Right lobe of liver (tissue), 6 donors: ENCODE data around the gene LVRN. TPM values are rescaled to one million over a fixed set of nuclear protein-coding genes. Genes with fewer than 3 reads are reported as not detected.

Source experiments
- ATAC-seq, 4 donors: fragments of 200-7000 bp; cut with Tn5 transposase; one replicate each; pipeline ENCODE4 v1.9.1; 2020; ENCODE audit warnings: mild to moderate bottlenecking in 4 of 4, moderate library complexity in 4 of 4
- DNase-seq, 3 donors: peaks; one replicate each; pipeline ENCODE4 v3.0.0-alpha.2; 2020
- H3K27ac ChIP-seq, 3 donors: fragments of 200-600 bp; one replicate each; pipeline ENCODE4 v1.8.0; 2022
- H3K27me3 ChIP-seq, 2 donors: fragments of 200-600 bp; one replicate each; pipeline ENCODE4 v1.8.0; 2022
- H3K36me3 ChIP-seq, 4 donors: fragments of 200-600 bp; sonication (generic) in 1 of 4; one replicate each; pipeline versions ENCODE4 v1.5.1 to v1.8.0; 2017 to 2022; ENCODE audit warnings: control low read depth in 1 of 4
- H3K4me1 ChIP-seq, 4 donors: fragments of 200-600 bp; sonication (generic) in 1 of 4; one replicate each; pipeline versions ENCODE4 v1.5.1 to v1.8.0; 2017 to 2022; ENCODE audit warnings: control low read depth in 1 of 4
- H3K4me3 ChIP-seq, 3 donors: fragments of 200-600 bp; one replicate each; pipeline ENCODE4 v1.8.0; 2022
- H3K9me3 ChIP-seq, 4 donors: fragments of 200-600 bp; sonication (generic) in 1 of 4; one replicate each; pipeline versions ENCODE4 v1.5.1 to v1.8.0; 2017 to 2022; ENCODE audit warnings: control low read depth in 1 of 4
- POLR2A ChIP-seq: fragments of 450-650 bp; IDR thresholded peaks from one replicate; pipeline ENCODE4 v1.6.1; 2017; ENCODE audit warnings: antibody characterized with exemption, mild to moderate bottlenecking
- WGBS: methylation state at CpG from one replicate; pipeline ENCODE4 v1.1.6; 2018; ENCODE audit warnings: low coverage, low lambda C conversion rate; ENCODE audit not compliant: insufficient coverage; ENCODE audit errors: missing lambda C conversion rate; 5-methylcytosine and 5-hydroxymethylcytosine counted together
- intact Hi-C, 2 donors: fragments of 100-400 bp; cut with DNase I; formaldehyde crosslinking; loops; one replicate each; pipeline versions ENCODE4 v1.11.2 to v1.14.1; 2022
- total RNA-seq, 6 experiments: library from RNA; depleted of rRNA in 2 of 6; stranded (reverse); fragments of >200 nt in 2 of 6; fragmentation: NEBNext Ultra II Directional in 3 of 6; extraction: Animal tissue kit (Norgen Biotek cat#: 25700) in 3 of 6; gene quantifications; one replicate each; pipeline versions ENCODE4 v1.1.0 to v1.2.4, GENCODE V29; 2016 to 2023
- TF ChIP-seq, protein P1 (sequence below), 4 donors: fragments of 200-600 bp in 3 of 4; fragments of 450-650 bp in 1 of 4; IDR thresholded peaks; one replicate each; pipeline versions ENCODE4 v1.5.1 to v1.8.0; 2016 to 2022; ENCODE audit warnings: antibody characterized with exemption in 4 of 4, mild to moderate bottlenecking in 2 of 4
- donor health status: DM: no; HTN: yes; CAD: no.
- donor health status: DM: no; HTN: no; CAD: no.
- donor health status: DM: no; HTN: no; CAD: no.
- donor health status: DM: no; HTN: yes; CAD: no.
- donor health status: DM: no; HTN: yes; CAD: no.

Gene LVRN
- total RNA-seq, 6 experiments from 2014 or later: 0.07 to 0.11 TPM; not detected in 4

DNA sequence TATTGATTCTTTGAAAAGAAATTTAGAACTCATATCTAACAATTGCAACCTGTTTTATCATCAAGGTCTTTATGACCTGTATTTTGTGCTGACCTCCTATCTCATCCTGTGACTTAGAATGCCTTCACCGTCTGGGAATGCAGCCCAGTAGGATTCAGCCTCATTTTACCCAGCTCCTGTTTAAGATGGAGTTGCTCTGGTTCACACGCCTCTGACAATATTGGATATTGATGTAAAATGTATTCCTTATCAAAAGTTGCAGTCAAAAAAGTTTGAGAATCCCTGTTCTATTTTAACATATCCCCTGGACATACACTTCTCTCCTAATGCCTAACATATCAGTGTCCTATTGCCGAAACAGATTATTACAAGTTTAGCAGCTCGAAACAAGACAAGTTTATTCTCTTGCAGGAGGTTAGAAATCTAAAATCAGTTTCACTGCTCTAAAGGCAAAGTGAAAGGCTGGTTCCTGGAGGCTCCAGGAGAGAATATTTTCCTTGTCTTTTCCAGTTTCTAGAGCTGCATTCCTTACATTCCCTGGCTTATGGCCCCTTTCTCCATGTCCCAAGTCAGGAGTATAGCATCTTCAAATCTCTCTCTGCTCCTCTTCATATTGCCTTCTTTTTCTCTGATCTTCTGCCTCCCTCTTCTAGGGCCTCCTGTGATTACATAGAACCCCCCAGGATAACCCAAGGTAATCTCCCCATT is 31.5 kb upstream of the LVRN start:
- Histone ChIP-seq H3K27me3 (no peaks in the 10 kb centered on the region), H3K36me3 (no peaks in the 10 kb centered on the region), H3K4me3 (no peak overlapping the region), H3K27ac (no peak overlapping the region), H3K4me1 (no peaks in the 10 kb centered on the region), H3K9me3 (no peaks in the 10 kb centered on the region)
- TF ChIP-seq, protein P1, sequence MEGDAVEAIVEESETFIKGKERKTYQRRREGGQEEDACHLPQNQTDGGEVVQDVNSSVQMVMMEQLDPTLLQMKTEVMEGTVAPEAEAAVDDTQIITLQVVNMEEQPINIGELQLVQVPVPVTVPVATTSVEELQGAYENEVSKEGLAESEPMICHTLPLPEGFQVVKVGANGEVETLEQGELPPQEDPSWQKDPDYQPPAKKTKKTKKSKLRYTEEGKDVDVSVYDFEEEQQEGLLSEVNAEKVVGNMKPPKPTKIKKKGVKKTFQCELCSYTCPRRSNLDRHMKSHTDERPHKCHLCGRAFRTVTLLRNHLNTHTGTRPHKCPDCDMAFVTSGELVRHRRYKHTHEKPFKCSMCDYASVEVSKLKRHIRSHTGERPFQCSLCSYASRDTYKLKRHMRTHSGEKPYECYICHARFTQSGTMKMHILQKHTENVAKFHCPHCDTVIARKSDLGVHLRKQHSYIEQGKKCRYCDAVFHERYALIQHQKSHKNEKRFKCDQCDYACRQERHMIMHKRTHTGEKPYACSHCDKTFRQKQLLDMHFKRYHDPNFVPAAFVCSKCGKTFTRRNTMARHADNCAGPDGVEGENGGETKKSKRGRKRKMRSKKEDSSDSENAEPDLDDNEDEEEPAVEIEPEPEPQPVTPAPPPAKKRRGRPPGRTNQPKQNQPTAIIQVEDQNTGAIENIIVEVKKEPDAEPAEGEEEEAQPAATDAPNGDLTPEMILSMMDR (IDR thresholded peaks at IDR 0.05): no peak
- TF ChIP-seq POLR2A: no peak
- 91% methylated on average over 4 of the region's 4 CpGs for WGBS
- no peak for DNase-seq
- ATAC-seq: no peak
- intact Hi-C loops: no loop called here

DNA sequence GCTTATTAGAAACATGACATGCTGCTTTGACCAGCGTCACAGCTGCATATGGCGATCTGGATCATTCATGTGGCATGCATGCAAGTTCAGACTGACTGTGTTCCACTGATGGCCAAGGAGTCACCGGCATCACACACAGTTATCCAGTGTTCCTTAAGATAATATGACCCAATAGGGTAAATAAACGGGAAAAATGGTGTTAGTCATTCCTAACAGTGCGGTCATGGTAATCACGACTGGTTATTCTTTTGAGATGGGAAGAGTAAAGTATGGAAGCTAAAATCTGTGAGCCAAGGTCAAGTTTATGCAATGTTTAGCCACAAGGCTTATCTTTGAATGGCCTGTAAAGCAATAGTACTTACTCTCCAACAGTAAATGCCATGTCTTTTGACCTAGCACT is 29.3 kb upstream of the LVRN start:
- intact Hi-C loops: no loop called here
- Histone ChIP-seq H3K9me3 (no peaks in the 10 kb centered on the region), H3K27ac (no peak overlapping the region), H3K4me3 (no peak overlapping the region), H3K4me1 (no peaks in the 10 kb centered on the region), H3K36me3 (no peaks in the 10 kb centered on the region), H3K27me3 (no peaks in the 10 kb centered on the region)
- DNase-seq (no peak), ATAC-seq (no peak)
- no peak for TF ChIP-seq POLR2A
- TF ChIP-seq, protein P1 (IDR thresholded peaks at IDR 0.05): no peak
- WGBS: 81% methylated on average over 3 of the region's 6 CpGs

DNA sequence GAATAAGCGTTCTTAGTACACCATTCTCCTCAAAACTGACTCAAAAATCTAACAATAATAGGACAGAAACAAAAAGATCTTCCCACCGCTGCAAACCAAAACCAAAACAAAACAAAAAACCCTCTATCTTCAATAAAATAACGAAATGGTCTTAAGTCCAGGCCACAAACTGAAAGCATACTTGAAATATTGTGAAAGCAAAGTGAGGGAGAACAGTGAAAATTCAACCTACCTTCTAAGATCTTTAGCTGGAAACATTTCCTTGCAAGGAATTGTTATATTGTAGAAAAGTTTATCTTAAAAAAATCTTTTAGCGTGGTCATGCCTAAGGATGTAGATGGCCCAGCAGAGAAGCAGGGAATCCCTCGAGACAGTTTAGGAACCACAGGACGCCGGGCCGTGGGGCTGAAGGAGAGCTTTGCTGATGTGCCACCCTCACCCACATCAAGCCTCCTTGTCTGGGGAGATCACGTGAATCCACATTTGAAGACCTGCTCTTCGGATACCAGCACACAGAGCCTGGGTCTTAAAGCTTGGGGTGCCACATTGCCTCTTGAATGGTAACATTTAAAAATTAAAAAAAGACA is 27.8 kb upstream of the LVRN start:
- Histone ChIP-seq H3K27ac (no peak overlapping the region), H3K4me1 (no peaks in the 10 kb centered on the region), H3K9me3 (no peaks in the 10 kb centered on the region), H3K27me3 (no peaks in the 10 kb centered on the region), H3K4me3 (no peak overlapping the region), H3K36me3 (no peaks in the 10 kb centered on the region)
- intact Hi-C loops: no loop called here
- TF ChIP-seq POLR2A: no peak
- TF ChIP-seq, protein P1 (IDR thresholded peaks at IDR 0.05): no peak
- ATAC-seq: no peak
- DNase-seq: no peak
- 86% methylated on average over 10 of the region's 10 CpGs for WGBS

DNA sequence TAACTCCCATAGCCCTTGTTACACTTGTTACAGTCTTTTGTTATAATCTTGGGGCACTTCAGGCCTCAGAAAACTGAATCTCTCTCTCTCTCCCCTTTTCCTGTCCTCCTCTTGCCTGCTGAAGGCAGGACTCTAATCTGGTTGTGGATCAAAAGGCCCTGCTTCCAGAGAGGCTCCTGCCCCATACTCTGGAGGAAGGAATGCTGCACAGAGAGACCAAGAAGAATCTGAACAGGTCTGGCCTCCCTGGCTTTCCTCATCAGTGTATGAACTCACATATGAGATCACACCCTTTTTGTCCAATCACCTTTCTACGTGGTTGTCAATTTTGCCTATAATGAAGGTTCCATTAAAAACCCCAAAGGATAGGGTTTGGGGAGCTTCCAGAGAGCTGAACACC is 26.2 kb upstream of the LVRN start:
- H3K4me3 ChIP-seq: no peak overlapping the region
- ATAC-seq: no peak
- no peak for DNase-seq
- no peak overlapping the region for H3K27ac ChIP-seq
- intact Hi-C loops: no loop called here
- H3K27me3 ChIP-seq: no peaks in the 10 kb centered on the region
- H3K36me3 ChIP-seq: no peaks in the 10 kb centered on the region
- 88% methylated on average over 1 of the region's 1 CpG for WGBS
- no peak for TF ChIP-seq POLR2A
- H3K4me1 ChIP-seq: no peaks in the 10 kb centered on the region
- no peaks in the 10 kb centered on the region for H3K9me3 ChIP-seq

DNA sequence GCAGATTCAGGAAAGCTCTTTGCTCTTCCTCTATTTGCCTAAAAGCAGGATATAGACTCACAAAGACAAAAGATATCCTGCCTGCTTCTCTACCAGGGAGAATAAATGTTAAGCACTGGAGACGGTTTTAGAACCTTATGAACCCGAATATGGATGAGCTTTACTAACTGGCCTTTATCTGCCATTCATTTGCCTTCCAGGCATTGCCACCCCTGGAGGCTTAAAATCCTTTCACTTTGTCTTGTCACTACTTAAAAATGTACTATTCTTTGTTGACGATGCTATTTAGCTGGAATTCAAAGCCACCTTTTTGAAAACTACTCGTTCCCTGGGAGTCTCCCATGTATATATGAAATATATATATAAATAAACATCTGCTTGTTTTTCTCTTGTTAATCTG is 23.2 kb upstream of the LVRN start:
- WGBS: 52% methylated on average over 4 of the region's 4 CpGs
- intact Hi-C loops: no loop called here

More for the DNA sequence above, 23.2 kb upstream of the LVRN start:
- H3K27me3 ChIP-seq: no peaks in the 10 kb centered on the region
- H3K4me3 ChIP-seq: no peak overlapping the region
- H3K36me3 ChIP-seq: no peaks in the 10 kb centered on the region
- H3K4me1 ChIP-seq: no peaks in the 10 kb centered on the region
- H3K27ac ChIP-seq: no peak overlapping the region
- DNase-seq (no peak), ATAC-seq (no peak)
- TF ChIP-seq POLR2A: no peak
- TF ChIP-seq, protein P1 (IDR thresholded peaks at IDR 0.05): no peak
- H3K9me3 ChIP-seq: no peaks in the 10 kb centered on the region
